ENCODE measurements around the gene TMOD1. TPM values are rescaled to one million over a fixed set of nuclear protein-coding genes. Genes with fewer than 3 reads are reported as not detected.

Gene TMOD1
- total and polyA plus RNA-seq, 4 donors: 2.4 to 7.9 (median 5.2) TPM

- Histone ChIP-seq H3K4me1 (ENCODE audit: control insufficient read depth in 5 of 5, insufficient read depth in 5 of 5, low read length in 5 of 5) (peaks cover 0 to 12% (median 10%) of the 10 kb centered on the region in 5 donors), H3K9me3 (ENCODE audit: control insufficient read depth in 4 of 4, insufficient read depth in 3 of 4, low read length in 3 of 4) (no peaks in the 10 kb centered on the region), H3K27ac (ENCODE audit: low read depth in 1 of 2, low read length in 1 of 2) (peak overlapping the region; percentile 9 to 93), H3K27me3 (ENCODE audit: control insufficient read depth in 3 of 3, insufficient read depth in 3 of 3, low read length in 2 of 3) (peaks cover 0 to 73% (median 60%) of the 10 kb centered on the region in 3 donors), H3K9ac (ENCODE audit: insufficient read depth in 1 of 2, low read length in 2 of 2) (no peak overlapping the region), H3K4me3 (peak overlapping the region; percentile 66), H3K36me3 (ENCODE audit: control insufficient read depth in 4 of 4, insufficient read depth in 4 of 4, low read length in 4 of 4) (no peaks in the 10 kb centered on the region)
- no peak for TF ChIP-seq CTCF (IDR thresholded peaks at IDR 0.05; ENCODE audit: control extremely low read depth, extremely low read depth)
- DNase-seq (no peak), ATAC-seq (ENCODE audit: insufficient read depth, low FRiP score) (no peak)
- 45 to 56% methylated on average over 16 to 17 of the region's 17 CpGs for WGBS, 2 donors
Measured at GRCh38 chr9:97502984-97503861, 1.8 kb downstream of the TMOD1 start.

GRCh38 chr9:97503862-97504210 lies 2.4 kb downstream of the TMOD1 start:
- 83 to 85% methylated on average over 1 of the region's 1 CpG for WGBS, 2 donors

GRCh38 chr9:97504381-97505216 lies 3.1 kb downstream of the TMOD1 start:
- H3K4me1 ChIP-seq (ENCODE audit: control insufficient read depth in 5 of 5, insufficient read depth in 5 of 5, low read length in 5 of 5): peaks cover 0 to 12% (median 10%) of the 10 kb centered on the region in 5 donors
- TF ChIP-seq CTCF (IDR thresholded peaks at IDR 0.05; ENCODE audit: control extremely low read depth, extremely low read depth): no peak
- H3K9me3 ChIP-seq (ENCODE audit: control insufficient read depth in 4 of 4, insufficient read depth in 3 of 4, low read length in 3 of 4): no peaks in the 10 kb centered on the region
- no peak overlapping the region for H3K9ac ChIP-seq (ENCODE audit: insufficient read depth in 1 of 2, low read length in 2 of 2)
- H3K27me3 ChIP-seq (ENCODE audit: control insufficient read depth in 3 of 3, insufficient read depth in 3 of 3, low read length in 2 of 3): peaks cover 0 to 66% (median 56%) of the 10 kb centered on the region in 3 donors
- WGBS, 2 donors: 66 to 83% methylated on average over 8 of the region's 8 CpGs
- H3K27ac ChIP-seq (ENCODE audit: low read depth in 1 of 2, low read length in 1 of 2): peak overlapping the region in 1 of 2 donors; percentile 93
- ATAC-seq (ENCODE audit: insufficient read depth, low FRiP score) (no peak), DNase-seq (no peak)
- no peaks in the 10 kb centered on the region for H3K36me3 ChIP-seq (ENCODE audit: control insufficient read depth in 4 of 4, insufficient read depth in 4 of 4, low read length in 4 of 4)
- H3K4me3 ChIP-seq: no peak overlapping the region

More at GRCh38 chr9:97503862-97504210, 2.4 kb downstream of the TMOD1 start:
- Histone ChIP-seq H3K4me1 (ENCODE audit: control insufficient read depth in 5 of 5, insufficient read depth in 5 of 5, low read length in 5 of 5) (peaks cover 0 to 12% (median 10%) of the 10 kb centered on the region in 5 donors), H3K36me3 (ENCODE audit: control insufficient read depth in 4 of 4, insufficient read depth in 4 of 4, low read length in 4 of 4) (no peaks in the 10 kb centered on the region), H3K27ac (ENCODE audit: low read depth in 1 of 2, low read length in 1 of 2) (peak overlapping the region; percentile 9 to 93), H3K27me3 (ENCODE audit: control insufficient read depth in 3 of 3, insufficient read depth in 3 of 3, low read length in 2 of 3) (peaks cover 0 to 72% (median 59%) of the 10 kb centered on the region in 3 donors), H3K4me3 (no peak overlapping the region), H3K9ac (ENCODE audit: insufficient read depth in 1 of 2, low read length in 2 of 2) (no peak overlapping the region), H3K9me3 (ENCODE audit: control insufficient read depth in 4 of 4, insufficient read depth in 3 of 4, low read length in 3 of 4) (no peaks in the 10 kb centered on the region)
- ATAC-seq (ENCODE audit: insufficient read depth, low FRiP score): no peak
- no peak for DNase-seq
- TF ChIP-seq CTCF (IDR thresholded peaks at IDR 0.05; ENCODE audit: control extremely low read depth, extremely low read depth): no peak

Data from lung (tissue), 12 donors.